Metanephros (tissue), 1 donor: ENCODE data around the gene CCR3. TPM values are rescaled to one million over a fixed set of nuclear protein-coding genes. Genes with fewer than 3 reads are reported as not detected.

Experiments used
- total RNA-seq: library from RNA; depleted of rRNA; stranded (reverse); fragments of >200 nt; gene quantifications from one replicate; pipeline ENCODE4 v1.2.3, GENCODE V29; 2014

The CCR3 gene
- 0.47 TPM for total RNA-seq

DNA sequence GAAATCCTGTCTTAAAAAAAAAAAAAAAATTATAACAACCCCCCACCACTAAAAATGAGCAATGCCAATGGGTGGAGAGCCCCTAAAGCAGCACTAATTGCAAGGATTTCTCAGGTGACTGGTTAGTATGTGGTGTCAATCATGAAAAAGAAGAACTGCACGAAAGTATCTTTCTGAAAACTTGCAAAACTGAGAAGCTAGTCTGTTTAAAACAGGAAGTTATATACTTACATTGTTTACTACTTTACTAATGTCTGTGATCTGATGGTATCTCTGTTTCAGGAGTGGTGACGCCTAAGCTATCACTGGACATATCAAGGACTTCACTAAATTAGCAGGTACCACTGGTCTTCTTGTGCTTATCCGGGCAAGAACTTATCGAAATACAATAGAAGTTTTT is at the start of gene CCR3:
Gene CCR3, plus strand, starts transcription at position 341 of the 400 bp plus-strand sequence. CDS start 22,699 bp downstream, outside the sequence.

GRCh38 chr3:46208167-46208704 is 34.0 kb upstream of the CCR3 start, which contains the start of gene CCR1:
Gene CCR1 (minus strand): TSS chr3:46208313. CDS start chr3:46204313, 4,000 bp downstream.

Other genes starting within 250 kb of the CCR3 start
- 35.7 TPM for gene FYCO1, start 246.6 kb upstream of the CCR3 start, total RNA-seq
- 0.35 TPM for gene XCR1, start 215.0 kb upstream of the CCR3 start, total RNA-seq
- 4.3 TPM for gene CCR1, start 34.1 kb upstream of the CCR3 start, total RNA-seq
- gene CCR2, start 111.7 kb downstream of the CCR3 start, total RNA-seq, result 4.7 TPM
- 0.47 TPM for gene CCR5, start 128.5 kb downstream of the CCR3 start, total RNA-seq
- 2.6 TPM for gene CCRL2, start 164.8 kb downstream of the CCR3 start, total RNA-seq
- 24.8 TPM for gene LTF, start 222.4 kb downstream of the CCR3 start, total RNA-seq